Prostate gland (tissue), 2 donors: ENCODE measurements around the gene RBM24. TPM values are rescaled to one million over a fixed set of nuclear protein-coding genes. Genes with fewer than 3 reads are reported as not detected.

Source experiments
- DNase-seq: peaks from one replicate; pipeline ENCODE4 v3.0.0-alpha.2; 2019; ENCODE audit warnings: low spot score
- H3K27ac ChIP-seq, 2 donors: fragments of 200-600 bp; sonication (generic); 2 replicates each; pipeline ENCODE4 v1.5.1; 2017 to 2019
- H3K27me3 ChIP-seq: fragments of 200-600 bp; sonication (generic); replicated peaks from 2 replicates; pipeline ENCODE4 v1.5.1; 2019; ENCODE audit not compliant: insufficient read depth
- H3K36me3 ChIP-seq, 2 donors: fragments of 200-600 bp; sonication (generic); 1 replicate in 1 of 2; 2 replicates in 1 of 2; pipeline versions ENCODE4 v1.5.1 to v1.8.1; 2017 to 2019
- H3K4me1 ChIP-seq: fragments of 200-600 bp; sonication (generic); replicated peaks from 2 replicates; pipeline ENCODE4 v1.5.1; 2019
- H3K4me3 ChIP-seq, 2 donors: fragments of 200-600 bp; sonication (generic); 2 replicates each; pipeline ENCODE4 v1.5.1; 2017 to 2019
- H3K9me3 ChIP-seq: fragments of 200-600 bp; sonication (generic); 2 replicates; pipeline ENCODE4 v1.5.1; 2017
- POLR2A ChIP-seq: fragments of 450-650 bp; IDR thresholded peaks from one replicate; pipeline ENCODE4 v1.6.1; 2016; ENCODE audit warnings: antibody characterized with exemption, mild to moderate bottlenecking
- POLR2AphosphoS5 ChIP-seq: sonication (generic); formaldehyde crosslinking; IDR thresholded peaks from one replicate; pipeline ENCODE4 v1.6.1; 2017; ENCODE audit warnings: antibody characterized with exemption
- WGBS: methylation state at CpG from one replicate; pipeline ENCODE4 v1.1.5; 2018; 5-methylcytosine and 5-hydroxymethylcytosine counted together
- intact Hi-C: fragments of 100-400 bp; cut with DNase I; formaldehyde crosslinking; loops from one replicate; pipeline ENCODE4 v1.14.2; 2022
- total RNA-seq, 2 donors: library from RNA; depleted of rRNA; stranded (reverse); fragments of >200 nt; gene quantifications; one replicate each; pipeline ENCODE4 v1.1.0, GENCODE V29; 2016
- TF ChIP-seq, protein P1 (sequence below), 4 experiments: fragments of 200-600 bp in 2 of 4; fragments of 450-650 bp in 2 of 4; sonication (generic) in 2 of 4; IDR thresholded peaks; 1 replicate in 3 of 4; 2 replicates in 1 of 4; pipeline ENCODE4 v1.5.1; 2016 to 2019; ENCODE audit warnings: antibody characterized with exemption in 4 of 4, mild to moderate bottlenecking in 2 of 4, moderate library complexity in 2 of 4

RBM24 gene
- total RNA-seq, 2 donors from 2014 or later, result 4.4 to 13.8 TPM

DNA sequence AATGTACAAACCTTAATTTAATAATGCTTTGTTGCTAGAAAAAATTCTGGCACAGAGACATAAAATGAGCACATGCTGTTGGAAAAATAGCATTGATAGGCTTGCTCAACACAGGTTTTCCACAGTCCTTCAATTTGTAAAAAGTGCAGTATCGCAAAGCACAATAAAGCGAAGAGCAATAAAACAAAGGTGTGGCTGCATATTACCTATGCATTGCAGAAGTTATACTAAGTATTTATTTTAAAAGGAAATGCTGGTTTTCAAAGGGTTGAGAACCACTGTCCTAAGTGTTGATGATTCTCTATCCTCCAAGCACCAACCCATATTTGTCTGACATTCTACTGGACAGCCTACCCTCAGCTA is 58.1 kb downstream of the RBM24 start:
- 92% methylated on average over 2 of the region's 2 CpGs for WGBS
- no peaks in the 10 kb centered on the region for H3K4me1 ChIP-seq
- DNase-seq, result no peak
- no peak overlapping the region for H3K27ac ChIP-seq
- H3K27me3 ChIP-seq, result no peaks in the 10 kb centered on the region
- TF ChIP-seq POLR2AphosphoS5 (no peak), POLR2A (no peak)
- TF ChIP-seq, protein P1, sequence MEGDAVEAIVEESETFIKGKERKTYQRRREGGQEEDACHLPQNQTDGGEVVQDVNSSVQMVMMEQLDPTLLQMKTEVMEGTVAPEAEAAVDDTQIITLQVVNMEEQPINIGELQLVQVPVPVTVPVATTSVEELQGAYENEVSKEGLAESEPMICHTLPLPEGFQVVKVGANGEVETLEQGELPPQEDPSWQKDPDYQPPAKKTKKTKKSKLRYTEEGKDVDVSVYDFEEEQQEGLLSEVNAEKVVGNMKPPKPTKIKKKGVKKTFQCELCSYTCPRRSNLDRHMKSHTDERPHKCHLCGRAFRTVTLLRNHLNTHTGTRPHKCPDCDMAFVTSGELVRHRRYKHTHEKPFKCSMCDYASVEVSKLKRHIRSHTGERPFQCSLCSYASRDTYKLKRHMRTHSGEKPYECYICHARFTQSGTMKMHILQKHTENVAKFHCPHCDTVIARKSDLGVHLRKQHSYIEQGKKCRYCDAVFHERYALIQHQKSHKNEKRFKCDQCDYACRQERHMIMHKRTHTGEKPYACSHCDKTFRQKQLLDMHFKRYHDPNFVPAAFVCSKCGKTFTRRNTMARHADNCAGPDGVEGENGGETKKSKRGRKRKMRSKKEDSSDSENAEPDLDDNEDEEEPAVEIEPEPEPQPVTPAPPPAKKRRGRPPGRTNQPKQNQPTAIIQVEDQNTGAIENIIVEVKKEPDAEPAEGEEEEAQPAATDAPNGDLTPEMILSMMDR (IDR thresholded peaks at IDR 0.05), result no peak
- no peaks in the 10 kb centered on the region for H3K36me3 ChIP-seq
- intact Hi-C loops, result no loop called here
- H3K9me3 ChIP-seq, result no peaks in the 10 kb centered on the region
- no peak overlapping the region for H3K4me3 ChIP-seq

DNA sequence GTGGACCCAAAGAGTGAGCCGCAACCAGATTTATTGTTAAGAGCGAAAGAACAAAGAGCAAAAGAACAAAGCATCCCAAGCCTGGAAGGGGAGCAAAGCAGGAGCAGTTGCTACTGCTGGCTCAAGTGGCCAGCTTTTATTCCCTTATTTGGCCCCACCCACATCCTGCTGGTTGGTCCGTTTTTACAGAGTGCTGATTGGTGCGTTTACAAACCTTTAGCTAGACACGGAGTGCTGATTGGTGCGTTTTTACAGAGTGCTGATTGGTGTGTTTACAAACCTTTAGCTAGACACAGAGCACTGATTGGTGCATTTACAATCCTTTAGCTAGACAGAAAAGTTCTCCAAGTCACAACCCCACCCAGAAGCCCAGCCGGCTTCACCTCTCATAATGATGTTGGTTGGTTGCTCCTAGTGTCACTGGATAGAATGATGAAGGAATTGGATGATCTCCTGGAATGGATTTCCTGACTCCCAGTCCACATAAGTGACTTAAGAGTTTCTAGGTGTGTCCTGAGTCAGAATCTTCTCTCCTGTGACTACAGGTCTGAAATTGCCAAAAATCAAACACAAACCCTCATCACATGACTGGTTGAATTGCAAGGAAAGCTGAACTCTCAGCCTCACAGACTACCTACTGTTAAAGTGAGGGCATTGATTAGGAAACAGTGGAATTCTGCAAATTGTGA is 60.1 kb downstream of the RBM24 start:
- H3K27me3 ChIP-seq, result no peaks in the 10 kb centered on the region
- intact Hi-C loops, result no loop called here
- no peaks in the 10 kb centered on the region for H3K4me1 ChIP-seq
- 86% methylated on average over 7 of the region's 7 CpGs for WGBS
- H3K9me3 ChIP-seq, result no peaks in the 10 kb centered on the region
- H3K4me3 ChIP-seq, result no peak overlapping the region
- TF ChIP-seq POLR2A (no peak), POLR2AphosphoS5 (no peak)
- TF ChIP-seq, protein P1 (IDR thresholded peaks at IDR 0.05), result no peak
- H3K36me3 ChIP-seq, result no peaks in the 10 kb centered on the region
- no peak for DNase-seq
- no peak overlapping the region for H3K27ac ChIP-seq

DNA sequence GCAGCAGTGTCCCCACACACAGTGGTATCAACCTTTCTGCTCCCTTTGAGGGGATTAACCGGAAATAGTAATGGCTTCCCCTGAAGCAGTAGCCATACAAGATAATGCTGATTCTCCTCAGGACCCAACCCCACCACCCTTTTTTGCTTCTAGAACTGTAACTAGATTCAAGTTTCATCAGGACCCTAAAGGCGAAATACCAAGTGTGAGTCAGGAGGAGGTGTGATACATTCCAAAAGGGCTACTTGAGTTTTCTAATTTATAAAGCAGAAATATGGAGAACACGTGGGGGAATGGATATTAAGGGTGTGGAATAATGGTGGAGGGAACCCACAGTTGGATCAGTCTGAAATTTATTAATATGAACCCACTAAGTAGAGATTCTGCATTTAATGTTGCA is 60.7 kb downstream of the RBM24 start:
- Histone ChIP-seq H3K4me1 (no peaks in the 10 kb centered on the region), H3K4me3 (no peak overlapping the region), H3K9me3 (no peaks in the 10 kb centered on the region), H3K27me3 (no peaks in the 10 kb centered on the region), H3K27ac (no peak overlapping the region), H3K36me3 (no peaks in the 10 kb centered on the region)
- TF ChIP-seq POLR2A (no peak), POLR2AphosphoS5 (no peak)
- TF ChIP-seq, protein P1 (IDR thresholded peaks at IDR 0.05), result no peak
- intact Hi-C loops, result no loop called here
- WGBS, result 63% methylated on average over 3 of the region's 3 CpGs
- DNase-seq, result no peak

DNA sequence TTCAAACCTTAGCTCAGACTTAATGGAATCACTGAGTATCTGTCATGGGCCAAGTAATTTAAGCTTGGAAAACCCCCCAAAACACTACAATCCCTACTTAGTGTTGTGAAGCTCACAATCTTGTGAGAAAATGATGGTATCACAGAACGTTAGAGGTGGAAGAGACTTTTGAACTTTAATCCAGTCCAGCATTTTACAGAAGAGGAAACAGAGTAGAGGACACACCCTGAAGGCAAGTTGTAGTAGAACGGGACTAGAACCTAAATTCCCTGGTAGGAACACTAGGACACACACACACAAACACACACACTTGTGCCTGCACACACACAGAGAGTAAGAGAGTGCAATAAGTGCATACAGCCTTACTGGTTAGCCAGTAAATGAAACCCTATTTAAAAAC is 62.1 kb downstream of the RBM24 start:
- Histone ChIP-seq H3K36me3 (no peaks in the 10 kb centered on the region), H3K27ac (no peak overlapping the region), H3K4me1 (no peaks in the 10 kb centered on the region), H3K27me3 (no peaks in the 10 kb centered on the region), H3K9me3 (no peaks in the 10 kb centered on the region), H3K4me3 (no peak overlapping the region)
- intact Hi-C loops, result no loop called here
- 77% methylated on average over 2 of the region's 2 CpGs for WGBS
- no peak for DNase-seq
- TF ChIP-seq POLR2AphosphoS5, result no peak
- TF ChIP-seq, protein P1 (IDR thresholded peaks at IDR 0.05), result no peak
- no peak for TF ChIP-seq POLR2A

Other genes starting within 250 kb of the RBM24 start
- 10 to 100 TPM in 1 of 2 donors, not detected in 1; 15.6 TPM for gene STMND1, start 179.3 kb upstream of the RBM24 start, total RNA-seq
- gene CAP2, start 112.2 kb downstream of the RBM24 start, total RNA-seq, result 1 to 10 TPM; 8.7 to 10.0 TPM